Astrocyte (in vitro differentiated cells and primary cell): Measurements from ENCODE around the gene MYL6. TPM values are rescaled to one million over a fixed set of nuclear protein-coding genes. Genes with fewer than 3 reads are reported as not detected.

Source experiments
- DNase-seq: peaks from one replicate; pipeline ENCODE4 v3.0.0-alpha.2; 2010; ENCODE audit warnings: low read depth
- FAIRE-seq: peaks from 2 replicates; lab custom pipeline; 2011; peaks lifted over from hg19 to GRCh38; lab: Jason Lieb, UNC
- H2AFZ ChIP-seq: 2 replicates; pipeline ENCODE4 v1.6.0; 2012; ENCODE audit warnings: low read depth, low read length, inconsistent platforms
- H3K27ac ChIP-seq: 2 replicates; pipeline ENCODE4 v1.5.1; 2011; ENCODE audit warnings: low read depth, low read length, inconsistent platforms
- H3K27me3 ChIP-seq: 2 replicates; pipeline ENCODE4 v1.6.0; 2011; ENCODE audit warnings: low read length, inconsistent platforms; ENCODE audit not compliant: insufficient read depth
- H3K36me3 ChIP-seq: 2 replicates; pipeline ENCODE4 v1.5.1; 2011; ENCODE audit warnings: low read length, inconsistent platforms; ENCODE audit not compliant: insufficient read depth
- H3K4me1 ChIP-seq: 2 replicates; pipeline ENCODE4 v1.5.1; 2011; ENCODE audit warnings: low read length, inconsistent platforms; ENCODE audit not compliant: insufficient read depth
- H3K4me2 ChIP-seq: 2 replicates; pipeline ENCODE4 v1.6.0; 2012; ENCODE audit warnings: low read length, inconsistent platforms
- H3K4me3 ChIP-seq: 2 replicates; pipeline ENCODE4 v1.5.1; 2011; ENCODE audit warnings: low read depth, mild to moderate bottlenecking, low read length, inconsistent platforms; ENCODE audit not compliant: insufficient read depth
- H3K79me2 ChIP-seq: 2 replicates; pipeline ENCODE4 v1.6.0; 2012; ENCODE audit warnings: mild to moderate bottlenecking, low read length, inconsistent platforms; ENCODE audit not compliant: insufficient read depth
- H3K9ac ChIP-seq: 2 replicates; pipeline ENCODE4 v1.6.0; 2012; ENCODE audit warnings: mild to moderate bottlenecking, low read length, inconsistent platforms
- H3K9me3 ChIP-seq: 2 replicates; pipeline ENCODE4 v1.5.1; 2012; ENCODE audit warnings: low read depth, mild to moderate bottlenecking, low read length, inconsistent platforms; ENCODE audit not compliant: insufficient read depth
- H4K20me1 ChIP-seq: 2 replicates; pipeline ENCODE4 v1.6.0; 2012; ENCODE audit warnings: low read length, inconsistent platforms; ENCODE audit not compliant: insufficient read depth
- H3K27ac Mint-ChIP-seq: one replicate; pipeline ENCODE4 v1.8.0; 2021; ENCODE audit warnings: mild to moderate bottlenecking, mixed read lengths; ENCODE audit not compliant: unreplicated experiment
- H3K27me3 Mint-ChIP-seq: one replicate; pipeline ENCODE4 v1.8.0; 2021; ENCODE audit warnings: low read depth, mixed read lengths; ENCODE audit not compliant: unreplicated experiment
- H3K36me3 Mint-ChIP-seq: one replicate; pipeline ENCODE4 v1.8.0; 2021; ENCODE audit warnings: low read depth, mixed read lengths; ENCODE audit not compliant: unreplicated experiment
- H3K4me1 Mint-ChIP-seq: one replicate; pipeline ENCODE4 v1.8.0; 2021; ENCODE audit warnings: low read depth, mixed read lengths; ENCODE audit not compliant: unreplicated experiment
- H3K4me3 Mint-ChIP-seq: one replicate; pipeline ENCODE4 v1.8.0; 2021; ENCODE audit warnings: mild to moderate bottlenecking, moderate library complexity, mixed read lengths; ENCODE audit not compliant: unreplicated experiment
- H3K9me3 Mint-ChIP-seq: one replicate; pipeline ENCODE4 v1.8.0; 2021; ENCODE audit warnings: mild to moderate bottlenecking, mixed read lengths; ENCODE audit not compliant: unreplicated experiment
- EZH2 ChIP-seq: IDR thresholded peaks from 2 replicates; pipeline ENCODE4 v1.6.1; 2012; ENCODE audit warnings: mild to moderate bottlenecking, low read length, inconsistent platforms; ENCODE audit not compliant: insufficient read depth
- total RNA-seq: library from RNA; stranded (reverse); gene quantifications from 2 replicates; pipeline ENCODE4 v1.2.1, GENCODE V29; 2021
- TF ChIP-seq, protein P1 (sequence below): IDR thresholded peaks from 2 replicates; pipeline ENCODE4 v1.5.1; 2011; ENCODE audit warnings: low read depth, mild to moderate bottlenecking, inconsistent platforms, low read length, moderate library complexity; ENCODE audit not compliant: insufficient read depth

The MYL6 gene
- total RNA-seq, 1 donor from 2014 or later = 2,685 TPM

DNA sequence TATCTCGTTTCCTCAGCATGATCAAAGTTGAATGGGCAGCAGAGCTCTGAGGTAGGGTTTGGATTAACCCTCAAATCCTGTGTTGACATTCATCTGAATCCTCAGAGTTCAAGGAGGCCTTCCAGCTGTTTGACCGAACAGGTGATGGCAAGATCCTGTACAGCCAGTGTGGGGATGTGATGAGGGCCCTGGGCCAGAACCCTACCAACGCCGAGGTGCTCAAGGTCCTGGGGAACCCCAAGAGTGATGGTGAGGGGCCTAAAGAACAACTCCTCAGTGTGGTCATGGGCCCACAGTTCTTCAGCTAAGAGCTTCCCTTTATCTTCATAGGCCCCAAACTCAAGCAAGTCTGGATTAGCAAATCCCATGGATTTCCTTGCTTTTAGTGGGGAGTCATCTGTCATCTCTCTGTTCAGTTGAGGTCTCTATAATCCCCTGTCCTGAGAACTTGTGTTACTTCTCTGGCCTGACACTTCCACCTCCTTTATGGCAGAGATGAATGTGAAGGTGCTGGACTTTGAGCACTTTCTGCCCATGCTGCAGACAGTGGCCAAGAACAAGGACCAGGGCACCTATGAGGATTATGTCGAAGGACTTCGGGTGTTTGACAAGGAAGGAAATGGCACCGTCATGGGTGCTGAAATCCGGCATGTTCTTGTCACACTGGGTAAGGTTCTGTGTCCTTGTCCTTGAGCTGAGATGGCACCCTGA, 1.5 kb downstream of the MYL6 start:
- peak overlapping the region; percentile 91 for H3K4me3 Mint-ChIP-seq
- TF ChIP-seq, protein P1, sequence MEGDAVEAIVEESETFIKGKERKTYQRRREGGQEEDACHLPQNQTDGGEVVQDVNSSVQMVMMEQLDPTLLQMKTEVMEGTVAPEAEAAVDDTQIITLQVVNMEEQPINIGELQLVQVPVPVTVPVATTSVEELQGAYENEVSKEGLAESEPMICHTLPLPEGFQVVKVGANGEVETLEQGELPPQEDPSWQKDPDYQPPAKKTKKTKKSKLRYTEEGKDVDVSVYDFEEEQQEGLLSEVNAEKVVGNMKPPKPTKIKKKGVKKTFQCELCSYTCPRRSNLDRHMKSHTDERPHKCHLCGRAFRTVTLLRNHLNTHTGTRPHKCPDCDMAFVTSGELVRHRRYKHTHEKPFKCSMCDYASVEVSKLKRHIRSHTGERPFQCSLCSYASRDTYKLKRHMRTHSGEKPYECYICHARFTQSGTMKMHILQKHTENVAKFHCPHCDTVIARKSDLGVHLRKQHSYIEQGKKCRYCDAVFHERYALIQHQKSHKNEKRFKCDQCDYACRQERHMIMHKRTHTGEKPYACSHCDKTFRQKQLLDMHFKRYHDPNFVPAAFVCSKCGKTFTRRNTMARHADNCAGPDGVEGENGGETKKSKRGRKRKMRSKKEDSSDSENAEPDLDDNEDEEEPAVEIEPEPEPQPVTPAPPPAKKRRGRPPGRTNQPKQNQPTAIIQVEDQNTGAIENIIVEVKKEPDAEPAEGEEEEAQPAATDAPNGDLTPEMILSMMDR = no peak
- Histone ChIP-seq H2AFZ (no peak overlapping the region), H3K4me2 (peak overlapping the region; percentile 99), H3K27me3 (no peaks in the 10 kb centered on the region), H3K4me3 (peak overlapping the region; percentile 99), H3K9ac (peak overlapping the region; percentile 99), H3K9me3 (no peaks in the 10 kb centered on the region), H3K27ac (peak overlapping the region; percentile 95), H3K4me1 (peaks cover 33% of the 10 kb centered on the region), H3K79me2 (peaks cover 44% of the 10 kb centered on the region), H4K20me1 (peaks cover 60% of the 10 kb centered on the region), H3K36me3 (peaks cover 46% of the 10 kb centered on the region)
- peaks cover 17% of the 10 kb centered on the region for H3K4me1 Mint-ChIP-seq
- H3K9me3 Mint-ChIP-seq = no peaks in the 10 kb centered on the region
- DNase-seq (no peak), FAIRE-seq (no peak)
- peak overlapping the region; percentile 99 for H3K27ac Mint-ChIP-seq
- peaks cover 50% of the 10 kb centered on the region for H3K36me3 Mint-ChIP-seq
- no peaks in the 10 kb centered on the region for H3K27me3 Mint-ChIP-seq

DNA sequence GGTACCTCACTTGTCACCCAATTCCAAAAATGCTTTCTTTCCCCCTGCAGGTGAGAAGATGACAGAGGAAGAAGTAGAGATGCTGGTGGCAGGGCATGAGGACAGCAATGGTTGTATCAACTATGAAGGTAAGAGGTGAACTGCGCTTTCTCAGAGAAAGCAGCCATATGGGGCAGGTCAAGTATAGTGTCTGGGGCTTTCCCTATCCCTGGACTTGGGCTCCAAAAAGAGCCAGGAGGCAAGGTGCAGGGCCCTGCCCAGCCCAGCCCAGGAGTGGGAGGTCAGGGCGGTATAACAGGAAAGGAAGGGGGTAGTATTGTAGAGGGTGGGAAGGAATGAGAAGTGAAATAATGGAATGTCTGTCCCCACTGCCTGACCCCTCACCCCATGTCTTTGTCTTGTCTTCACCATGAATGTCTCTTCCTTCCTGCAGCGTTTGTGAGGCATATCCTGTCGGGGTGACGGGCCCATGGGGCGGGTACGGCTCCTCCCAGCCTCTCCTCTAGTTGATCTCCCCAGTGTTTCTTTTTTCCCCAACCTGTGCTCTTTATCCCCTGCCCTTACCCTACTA, 2.1 kb downstream of the MYL6 start:
- Histone ChIP-seq H3K27ac (peak overlapping the region; percentile 95), H3K36me3 (peaks cover 45% of the 10 kb centered on the region)
- H3K36me3 Mint-ChIP-seq = peaks cover 47% of the 10 kb centered on the region

More for the DNA sequence above, 2.1 kb downstream of the MYL6 start:
- FAIRE-seq (no peak), DNase-seq (no peak)
- H3K27ac Mint-ChIP-seq = peak overlapping the region; percentile 70
- Histone ChIP-seq H4K20me1 (peaks cover 66% of the 10 kb centered on the region), H2AFZ (no peak overlapping the region), H3K79me2 (peaks cover 44% of the 10 kb centered on the region), H3K9ac (peak overlapping the region; percentile 99), H3K9me3 (no peaks in the 10 kb centered on the region), H3K4me3 (peak overlapping the region; percentile 99), H3K4me2 (peak overlapping the region; percentile 99), H3K27me3 (no peaks in the 10 kb centered on the region), H3K4me1 (peaks cover 33% of the 10 kb centered on the region)
- no peaks in the 10 kb centered on the region for H3K9me3 Mint-ChIP-seq
- no peaks in the 10 kb centered on the region for H3K27me3 Mint-ChIP-seq
- TF ChIP-seq EZH2 = no peak
- TF ChIP-seq, protein P1 = no peak
- peak overlapping the region; percentile 91 for H3K4me3 Mint-ChIP-seq
- peaks cover 17% of the 10 kb centered on the region for H3K4me1 Mint-ChIP-seq
